WTC11 (cell line): Measurements from ENCODE around the gene ZNF576. TPM values are rescaled to one million over a fixed set of nuclear protein-coding genes. Genes with fewer than 3 reads are reported as not detected.

Experiments used
- ATAC-seq: fragments of 200-7000 bp; cut with Tn5 transposase; 2 replicates; pipeline ENCODE4 v1.10.0; 2021; ENCODE audit warnings: mild to moderate bottlenecking, moderate library complexity
- CTCF ChIA-PET: fragments of 300-600 bp; sonication (Branson Sonifier 250); formaldehyde crosslinking; loops from one replicate; lab custom pipeline; 2021; ENCODE audit warnings: antibody characterized with exemption; lab: Charles Lee
- POLR2A ChIA-PET: fragments of 350-600 bp; sonication (Branson Sonifier 250); formaldehyde crosslinking; loops from one replicate; lab custom pipeline; 2021; ENCODE audit warnings: antibody characterized with exemption; lab: Charles Lee
- DNase-seq: peaks from one replicate; pipeline ENCODE4 v3.0.0; 2021; ENCODE audit warnings: low spot score
- H3K27ac Mint-ChIP-seq: 2 replicates; pipeline ENCODE4 v1.8.0; 2021; ENCODE audit warnings: mixed read lengths
- H3K27me3 Mint-ChIP-seq: 2 replicates; pipeline ENCODE4 v1.8.0; 2021; ENCODE audit warnings: low read depth, mild to moderate bottlenecking, moderate library complexity, mixed read lengths
- H3K36me3 Mint-ChIP-seq: 2 replicates; pipeline ENCODE4 v1.8.0; 2021; ENCODE audit warnings: mixed read lengths
- H3K4me1 Mint-ChIP-seq: 2 replicates; pipeline ENCODE4 v1.8.0; 2022; ENCODE audit warnings: mixed read lengths
- H3K4me3 Mint-ChIP-seq: 2 replicates; pipeline ENCODE4 v1.8.0; 2021; ENCODE audit warnings: mild to moderate bottlenecking, moderate library complexity, mixed read lengths
- H3K9me3 Mint-ChIP-seq: 2 replicates; pipeline ENCODE4 v1.8.0; 2021; ENCODE audit warnings: mixed read lengths
- E2F4 ChIP-seq: sonication (generic); formaldehyde crosslinking; IDR thresholded peaks from 2 replicates; pipeline ENCODE4 v1.8.1; 2022; ENCODE audit warnings: low read depth, mild to moderate bottlenecking, moderate library complexity, missing genetic modification reagents, borderline replicate concordance
- E2F5 ChIP-seq: sonication (generic); formaldehyde crosslinking; IDR thresholded peaks from 2 replicates; pipeline ENCODE4 v1.8.1; 2022; ENCODE audit warnings: mild to moderate bottlenecking, moderate library complexity, missing genetic modification reagents
- ETV6 ChIP-seq: sonication (generic); formaldehyde crosslinking; IDR thresholded peaks from 2 replicates; pipeline ENCODE4 v1.8.1; 2022; ENCODE audit warnings: mild to moderate bottlenecking, missing genetic modification reagents
- GTF2I ChIP-seq: fragments of 250-450 bp; sonication (Bioruptor Pico); conservative IDR thresholded peaks from 2 replicates; pipeline ENCODE4 v1.4.0; 2021; ENCODE audit warnings: mild to moderate bottlenecking
- IRF2 ChIP-seq: sonication (generic); formaldehyde crosslinking; IDR thresholded peaks from 2 replicates; pipeline ENCODE4 v1.8.0; 2022; ENCODE audit warnings: low read depth, missing genetic modification reagents, borderline replicate concordance
- KAT7 ChIP-seq: sonication (generic); formaldehyde crosslinking; IDR thresholded peaks from 2 replicates; pipeline ENCODE4 v1.8.1; 2023; ENCODE audit warnings: missing genetic modification reagents, mild to moderate bottlenecking, borderline replicate concordance
- MLX ChIP-seq: sonication (generic); formaldehyde crosslinking; IDR thresholded peaks from 2 replicates; pipeline ENCODE4 v1.8.1; 2023; ENCODE audit warnings: mild to moderate bottlenecking, missing genetic modification reagents, moderate library complexity
- MYBL2 ChIP-seq: sonication (generic); formaldehyde crosslinking; IDR thresholded peaks from 2 replicates; pipeline ENCODE4 v1.8.1; 2023; ENCODE audit warnings: mild to moderate bottlenecking, moderate library complexity, missing genetic modification reagents
- NFYB ChIP-seq: sonication (generic); formaldehyde crosslinking; conservative IDR thresholded peaks from 2 replicates; pipeline ENCODE4 v1.8.0; 2022; ENCODE audit warnings: low read depth, missing genetic modification reagents
- TEAD4 ChIP-seq: sonication (generic); formaldehyde crosslinking; IDR thresholded peaks from 2 replicates; pipeline ENCODE4 v1.8.0; 2022; ENCODE audit warnings: mild to moderate bottlenecking, missing genetic modification reagents
- ZNF121 ChIP-seq: sonication (generic); formaldehyde crosslinking; IDR thresholded peaks from 2 replicates; pipeline ENCODE4 v1.8.0; 2023; ENCODE audit warnings: missing genetic modification reagents
- ZNF232 ChIP-seq: sonication (generic); formaldehyde crosslinking; IDR thresholded peaks from 2 replicates; pipeline ENCODE4 v1.8.0; 2022; ENCODE audit warnings: mild to moderate bottlenecking, missing genetic modification reagents
- total RNA-seq: library from RNA; stranded (reverse); gene quantifications from 3 replicates; pipeline ENCODE4 v1.2.3, GENCODE V29; 2021
- TF ChIP-seq, protein P1 (sequence below): sonication (generic); formaldehyde crosslinking; IDR thresholded peaks from 2 replicates; pipeline ENCODE4 v1.8.1; 2023; ENCODE audit warnings: mild to moderate bottlenecking, moderate library complexity, missing genetic modification reagents
- TF ChIP-seq, protein P2 (sequence below): fragments of 200-600 bp; IDR thresholded peaks from 2 replicates; pipeline ENCODE4 v1.8.0; 2022; ENCODE audit warnings: antibody characterized with exemption
- TF ChIP-seq, protein P3 (sequence below): sonication (generic); formaldehyde crosslinking; IDR thresholded peaks from 2 replicates; pipeline ENCODE4 v1.8.1; 2023; ENCODE audit warnings: mild to moderate bottlenecking, missing genetic modification reagents, moderate library complexity

ZNF576 gene
- total RNA-seq, 1 experiment from 2014 or later: 15.9 TPM

DNA sequence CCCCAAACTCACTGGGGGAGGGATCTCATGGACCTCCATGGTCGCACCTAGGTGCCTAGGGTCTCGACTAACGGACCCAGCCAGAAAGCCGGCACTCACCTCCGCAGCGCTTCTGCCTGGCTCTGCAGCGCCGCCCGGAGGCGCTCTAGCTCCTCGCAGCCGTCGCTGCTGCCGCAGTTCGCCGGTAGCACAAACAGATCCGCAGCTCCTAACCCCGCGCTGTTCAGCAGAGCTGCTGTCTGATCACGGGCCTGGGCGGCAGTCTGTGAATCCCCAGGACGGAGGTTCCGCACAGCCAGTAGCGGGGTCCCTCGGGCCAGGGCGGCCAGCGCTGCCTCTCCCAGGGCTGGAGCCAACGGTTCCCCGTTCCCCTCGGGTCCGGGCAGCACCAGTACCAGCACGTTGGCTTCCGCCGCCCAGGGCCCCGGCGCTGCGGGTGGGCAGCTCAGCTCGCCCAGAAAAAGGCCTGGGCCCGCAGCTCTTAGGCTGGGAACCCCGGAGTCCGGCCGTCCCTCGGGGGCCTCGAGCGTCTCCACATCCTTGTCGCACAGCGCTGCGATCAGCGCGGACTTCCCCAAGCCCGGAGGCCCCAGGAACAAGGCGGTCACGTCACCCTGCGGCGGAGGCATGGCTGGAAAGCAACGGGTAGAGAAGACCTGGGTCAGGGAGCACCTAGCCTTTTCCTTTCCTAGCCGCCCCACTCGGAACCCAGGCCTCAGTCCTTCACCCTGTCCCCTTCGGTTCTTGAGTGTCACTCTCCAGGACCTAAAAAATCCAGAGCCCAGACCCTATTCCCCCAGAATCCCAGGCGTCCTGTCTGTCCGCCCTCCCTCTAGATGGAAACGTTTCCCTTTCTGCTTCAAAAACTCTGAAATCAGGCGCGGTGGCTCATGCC lies 1.4 kb upstream of the ZNF576 start:
- no peaks in the 10 kb centered on the region for H3K9me3 Mint-ChIP-seq
- H3K4me1 Mint-ChIP-seq: peaks cover 17% of the 10 kb centered on the region
- POLR2A ChIA-PET: interaction anchor here (0.6 to 1.8 kb wide), 10 partner anchors 19 to 131 kb away, joined by 3 to 12 read pairs (median 4); partner anchors contain the start of gene XRCC1
- H3K36me3 Mint-ChIP-seq: peaks cover 10% of the 10 kb centered on the region
- DNase-seq: peak; percentile 81
- ATAC-seq: peak; percentile 66
- TF ChIP-seq NFYB (CRISPR knock-in tag) (no peak), ETV6 (CRISPR knock-in tag) (peak; percentile 52; the same call in 1 of the 2 replicates), MYBL2 (CRISPR knock-in tag) (0 out of 2 replicates have a peak, but pooled peaks have one; percentile 42), ZNF232 (CRISPR knock-in tag) (no peak), E2F4 (CRISPR knock-in tag) (no peak), ZNF121 (peak; percentile 94), IRF2 (CRISPR knock-in tag) (no peak), MLX (CRISPR knock-in tag) (no peak), TEAD4 (no peak), KAT7 (peak; percentile 78), E2F5 (0 out of 2 replicates have a peak, but pooled peaks have one; percentile 30)
- TF ChIP-seq, protein P1, sequence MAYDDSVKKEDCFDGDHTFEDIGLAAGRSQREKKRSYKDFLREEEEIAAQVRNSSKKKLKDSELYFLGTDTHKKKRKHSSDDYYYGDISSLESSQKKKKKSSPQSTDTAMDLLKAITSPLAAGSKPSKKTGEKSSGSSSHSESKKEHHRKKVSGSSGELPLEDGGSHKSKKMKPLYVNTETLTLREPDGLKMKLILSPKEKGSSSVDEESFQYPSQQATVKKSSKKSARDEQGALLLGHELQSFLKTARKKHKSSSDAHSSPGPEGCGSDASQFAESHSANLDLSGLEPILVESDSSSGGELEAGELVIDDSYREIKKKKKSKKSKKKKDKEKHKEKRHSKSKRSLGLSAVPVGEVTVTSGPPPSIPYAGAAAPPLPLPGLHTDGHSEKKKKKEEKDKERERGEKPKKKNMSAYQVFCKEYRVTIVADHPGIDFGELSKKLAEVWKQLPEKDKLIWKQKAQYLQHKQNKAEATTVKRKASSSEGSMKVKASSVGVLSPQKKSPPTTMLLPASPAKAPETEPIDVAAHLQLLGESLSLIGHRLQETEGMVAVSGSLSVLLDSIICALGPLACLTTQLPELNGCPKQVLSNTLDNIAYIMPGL (CRISPR knock-in tag): 0 out of 2 replicates have a peak, but pooled peaks have one; percentile 43
- TF ChIP-seq, protein P2, sequence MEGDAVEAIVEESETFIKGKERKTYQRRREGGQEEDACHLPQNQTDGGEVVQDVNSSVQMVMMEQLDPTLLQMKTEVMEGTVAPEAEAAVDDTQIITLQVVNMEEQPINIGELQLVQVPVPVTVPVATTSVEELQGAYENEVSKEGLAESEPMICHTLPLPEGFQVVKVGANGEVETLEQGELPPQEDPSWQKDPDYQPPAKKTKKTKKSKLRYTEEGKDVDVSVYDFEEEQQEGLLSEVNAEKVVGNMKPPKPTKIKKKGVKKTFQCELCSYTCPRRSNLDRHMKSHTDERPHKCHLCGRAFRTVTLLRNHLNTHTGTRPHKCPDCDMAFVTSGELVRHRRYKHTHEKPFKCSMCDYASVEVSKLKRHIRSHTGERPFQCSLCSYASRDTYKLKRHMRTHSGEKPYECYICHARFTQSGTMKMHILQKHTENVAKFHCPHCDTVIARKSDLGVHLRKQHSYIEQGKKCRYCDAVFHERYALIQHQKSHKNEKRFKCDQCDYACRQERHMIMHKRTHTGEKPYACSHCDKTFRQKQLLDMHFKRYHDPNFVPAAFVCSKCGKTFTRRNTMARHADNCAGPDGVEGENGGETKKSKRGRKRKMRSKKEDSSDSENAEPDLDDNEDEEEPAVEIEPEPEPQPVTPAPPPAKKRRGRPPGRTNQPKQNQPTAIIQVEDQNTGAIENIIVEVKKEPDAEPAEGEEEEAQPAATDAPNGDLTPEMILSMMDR: peak; percentile 70
- TF ChIP-seq, all 79 proteins: peak for 7
- Mint-ChIP-seq H3K4me3 (peak overlapping the region; percentile 99), H3K27me3 (no peaks in the 10 kb centered on the region), H3K27ac (peak overlapping the region; percentile 99)
- CTCF ChIA-PET: interaction anchor here (0.6 to 6.9 kb wide), 41 partner anchors 11 to 215 kb away, joined by 3 to 140 read pairs (median 4); partner anchors contain the start of genes PHLDB3, PINLYP, XRCC1 and ZNF428

DNA sequence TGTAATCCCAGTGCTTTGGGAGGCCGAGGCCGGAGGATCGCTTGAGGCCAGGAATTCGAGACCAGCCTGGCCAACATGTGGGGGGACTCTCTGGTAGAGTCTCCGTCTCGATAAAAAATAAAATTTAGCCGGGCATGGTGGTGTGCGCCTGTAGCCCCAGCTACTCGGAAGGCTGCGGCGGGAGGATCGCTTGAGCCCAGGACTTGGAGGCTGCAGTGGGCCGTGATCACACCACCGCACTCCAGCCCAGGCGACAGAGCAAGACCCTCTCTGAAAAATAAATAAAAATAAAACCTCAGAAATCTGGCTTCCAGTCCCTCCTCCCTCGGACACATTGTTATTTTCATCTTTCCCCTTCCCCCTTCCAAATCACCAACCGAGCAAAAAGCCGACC lies 793 bp upstream of the ZNF576 start:
- ATAC-seq (peak; percentile 1; the same call in 1 of the 2 replicates), DNase-seq (no peak)
- TF ChIP-seq GTF2I (CRISPR knock-in tag): peak; percentile 82; the same call in 1 of the 2 replicates
- TF ChIP-seq, protein P3, sequence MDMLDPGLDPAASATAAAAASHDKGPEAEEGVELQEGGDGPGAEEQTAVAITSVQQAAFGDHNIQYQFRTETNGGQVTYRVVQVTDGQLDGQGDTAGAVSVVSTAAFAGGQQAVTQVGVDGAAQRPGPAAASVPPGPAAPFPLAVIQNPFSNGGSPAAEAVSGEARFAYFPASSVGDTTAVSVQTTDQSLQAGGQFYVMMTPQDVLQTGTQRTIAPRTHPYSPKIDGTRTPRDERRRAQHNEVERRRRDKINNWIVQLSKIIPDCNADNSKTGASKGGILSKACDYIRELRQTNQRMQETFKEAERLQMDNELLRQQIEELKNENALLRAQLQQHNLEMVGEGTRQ: no peak
- peaks cover 17% of the 10 kb centered on the region for H3K4me1 Mint-ChIP-seq
- ChIA-PET CTCF (interaction anchor here (0.7 to 6.9 kb wide), 32 partner anchors 12 to 214 kb away, joined by 3 to 140 read pairs (median 4); partner anchors contain the start of genes PHLDB3, PINLYP, PLAUR and XRCC1), POLR2A (interaction anchor here (0.7 to 1.8 kb wide), 11 partner anchors 11 to 92 kb away, joined by 3 to 12 read pairs (median 4); partner anchors contain the start of genes PHLDB3 and XRCC1)
- H3K36me3 Mint-ChIP-seq: peaks cover 10% of the 10 kb centered on the region
- peak overlapping the region; percentile 99 for H3K27ac Mint-ChIP-seq
- H3K27me3 Mint-ChIP-seq: no peaks in the 10 kb centered on the region
- no peaks in the 10 kb centered on the region for H3K9me3 Mint-ChIP-seq
- H3K4me3 Mint-ChIP-seq: peak overlapping the region; percentile 99
